ENCODE results near the gene ANXA8. TPM values are rescaled to one million over a fixed set of nuclear protein-coding genes. Genes with fewer than 3 reads are reported as not detected.

The ANXA8 gene
- polyA plus RNA-seq, 1 donor from 2014 or later = not detected

DNA sequence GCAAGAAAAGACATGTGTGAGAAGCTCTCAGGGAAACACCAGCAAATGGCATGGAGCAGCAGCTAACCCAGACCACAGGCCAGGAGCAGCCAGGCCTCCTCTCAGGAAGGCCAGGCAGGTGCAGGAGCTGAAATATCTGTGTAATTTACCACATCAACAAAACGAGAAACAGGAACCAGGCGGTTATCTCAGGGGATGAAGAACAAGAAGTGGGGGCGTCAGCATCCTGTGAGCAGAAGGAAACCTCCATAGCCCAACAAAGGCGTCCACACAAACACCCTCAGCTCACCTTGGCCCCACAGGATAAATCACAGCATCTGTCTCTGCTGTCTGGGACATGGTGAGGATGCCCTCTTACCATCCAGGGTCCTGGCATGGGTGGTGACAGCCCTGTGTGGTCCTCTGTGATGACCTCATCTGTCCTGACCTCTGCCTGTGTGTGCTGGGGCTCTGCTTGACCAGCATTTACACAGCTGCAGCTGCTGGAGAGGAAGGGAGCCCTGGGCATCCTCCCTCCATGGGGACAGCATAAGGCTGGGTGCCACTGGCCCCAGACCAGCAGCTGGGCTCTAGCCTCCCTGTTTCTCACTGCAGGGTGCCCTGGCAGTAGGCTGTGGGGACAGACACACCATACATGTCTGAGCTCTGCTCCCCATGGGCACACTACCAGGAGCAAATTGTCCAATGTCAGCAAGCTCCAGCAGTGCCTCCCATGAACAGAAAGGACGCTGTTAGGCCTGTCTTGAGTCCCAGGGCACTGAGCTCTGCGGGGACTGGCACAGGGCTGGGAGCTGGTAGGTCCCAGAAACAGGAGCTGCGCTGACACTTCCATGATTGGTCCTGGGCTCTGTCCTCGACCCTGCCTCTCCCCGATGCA is 34.6 kb downstream of the ANXA8 start:
- TF ChIP-seq POLR2AphosphoS5 (IDR thresholded peaks at IDR 0.05) (no peak), EP300 (conservative IDR thresholded peaks at IDR 0.05; ENCODE audit: poor library complexity, severe bottlenecking) (no peak), RAD21 (conservative IDR thresholded peaks at IDR 0.05) (no peak), SMC3 (conservative IDR thresholded peaks at IDR 0.05; ENCODE audit: poor library complexity) (no peak)
- TF ChIP-seq, protein P1, sequence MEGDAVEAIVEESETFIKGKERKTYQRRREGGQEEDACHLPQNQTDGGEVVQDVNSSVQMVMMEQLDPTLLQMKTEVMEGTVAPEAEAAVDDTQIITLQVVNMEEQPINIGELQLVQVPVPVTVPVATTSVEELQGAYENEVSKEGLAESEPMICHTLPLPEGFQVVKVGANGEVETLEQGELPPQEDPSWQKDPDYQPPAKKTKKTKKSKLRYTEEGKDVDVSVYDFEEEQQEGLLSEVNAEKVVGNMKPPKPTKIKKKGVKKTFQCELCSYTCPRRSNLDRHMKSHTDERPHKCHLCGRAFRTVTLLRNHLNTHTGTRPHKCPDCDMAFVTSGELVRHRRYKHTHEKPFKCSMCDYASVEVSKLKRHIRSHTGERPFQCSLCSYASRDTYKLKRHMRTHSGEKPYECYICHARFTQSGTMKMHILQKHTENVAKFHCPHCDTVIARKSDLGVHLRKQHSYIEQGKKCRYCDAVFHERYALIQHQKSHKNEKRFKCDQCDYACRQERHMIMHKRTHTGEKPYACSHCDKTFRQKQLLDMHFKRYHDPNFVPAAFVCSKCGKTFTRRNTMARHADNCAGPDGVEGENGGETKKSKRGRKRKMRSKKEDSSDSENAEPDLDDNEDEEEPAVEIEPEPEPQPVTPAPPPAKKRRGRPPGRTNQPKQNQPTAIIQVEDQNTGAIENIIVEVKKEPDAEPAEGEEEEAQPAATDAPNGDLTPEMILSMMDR (IDR thresholded peaks at IDR 0.05; ENCODE audit: poor library complexity, severe bottlenecking) = no peak
- TF ChIP-seq, protein P2, sequence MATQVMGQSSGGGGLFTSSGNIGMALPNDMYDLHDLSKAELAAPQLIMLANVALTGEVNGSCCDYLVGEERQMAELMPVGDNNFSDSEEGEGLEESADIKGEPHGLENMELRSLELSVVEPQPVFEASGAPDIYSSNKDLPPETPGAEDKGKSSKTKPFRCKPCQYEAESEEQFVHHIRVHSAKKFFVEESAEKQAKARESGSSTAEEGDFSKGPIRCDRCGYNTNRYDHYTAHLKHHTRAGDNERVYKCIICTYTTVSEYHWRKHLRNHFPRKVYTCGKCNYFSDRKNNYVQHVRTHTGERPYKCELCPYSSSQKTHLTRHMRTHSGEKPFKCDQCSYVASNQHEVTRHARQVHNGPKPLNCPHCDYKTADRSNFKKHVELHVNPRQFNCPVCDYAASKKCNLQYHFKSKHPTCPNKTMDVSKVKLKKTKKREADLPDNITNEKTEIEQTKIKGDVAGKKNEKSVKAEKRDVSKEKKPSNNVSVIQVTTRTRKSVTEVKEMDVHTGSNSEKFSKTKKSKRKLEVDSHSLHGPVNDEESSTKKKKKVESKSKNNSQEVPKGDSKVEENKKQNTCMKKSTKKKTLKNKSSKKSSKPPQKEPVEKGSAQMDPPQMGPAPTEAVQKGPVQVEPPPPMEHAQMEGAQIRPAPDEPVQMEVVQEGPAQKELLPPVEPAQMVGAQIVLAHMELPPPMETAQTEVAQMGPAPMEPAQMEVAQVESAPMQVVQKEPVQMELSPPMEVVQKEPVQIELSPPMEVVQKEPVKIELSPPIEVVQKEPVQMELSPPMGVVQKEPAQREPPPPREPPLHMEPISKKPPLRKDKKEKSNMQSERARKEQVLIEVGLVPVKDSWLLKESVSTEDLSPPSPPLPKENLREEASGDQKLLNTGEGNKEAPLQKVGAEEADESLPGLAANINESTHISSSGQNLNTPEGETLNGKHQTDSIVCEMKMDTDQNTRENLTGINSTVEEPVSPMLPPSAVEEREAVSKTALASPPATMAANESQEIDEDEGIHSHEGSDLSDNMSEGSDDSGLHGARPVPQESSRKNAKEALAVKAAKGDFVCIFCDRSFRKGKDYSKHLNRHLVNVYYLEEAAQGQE (IDR thresholded peaks at IDR 0.05; ENCODE audit: borderline replicate concordance) = no peak
- H3K4me2 ChIP-seq (ENCODE audit: low read length) = no peak overlapping the region
- H3F3A ChIP-seq (ENCODE audit: insufficient read depth, low read length, poor library complexity, severe bottlenecking) = no peaks in the 10 kb centered on the region
- no peaks in the 10 kb centered on the region for H3K27me3 ChIP-seq (ENCODE audit: insufficient read depth, low read depth, low read length)
- H3K27ac ChIP-seq (ENCODE audit: low read length) = no peak overlapping the region
- H4K20me1 ChIP-seq (ENCODE audit: insufficient read depth) = no peaks in the 10 kb centered on the region
- no peaks in the 10 kb centered on the region for H3K36me3 ChIP-seq (ENCODE audit: insufficient read depth, low read length)
- H3K9me2 ChIP-seq (ENCODE audit: insufficient read depth, low read length) = no peaks in the 10 kb centered on the region
- no peak overlapping the region for H2AFZ ChIP-seq (ENCODE audit: low read depth, low read length)
- H3K79me2 ChIP-seq (replicated peaks; ENCODE audit: insufficient read depth, low read length) = no peaks in the 10 kb centered on the region
- no peaks in the 10 kb centered on the region for H3K9me3 ChIP-seq (ENCODE audit: low read length)
- no peak overlapping the region for H3K4me3 ChIP-seq (ENCODE audit: low read length)
- no peak overlapping the region for H3K9ac ChIP-seq (ENCODE audit: low read length)

DNA sequence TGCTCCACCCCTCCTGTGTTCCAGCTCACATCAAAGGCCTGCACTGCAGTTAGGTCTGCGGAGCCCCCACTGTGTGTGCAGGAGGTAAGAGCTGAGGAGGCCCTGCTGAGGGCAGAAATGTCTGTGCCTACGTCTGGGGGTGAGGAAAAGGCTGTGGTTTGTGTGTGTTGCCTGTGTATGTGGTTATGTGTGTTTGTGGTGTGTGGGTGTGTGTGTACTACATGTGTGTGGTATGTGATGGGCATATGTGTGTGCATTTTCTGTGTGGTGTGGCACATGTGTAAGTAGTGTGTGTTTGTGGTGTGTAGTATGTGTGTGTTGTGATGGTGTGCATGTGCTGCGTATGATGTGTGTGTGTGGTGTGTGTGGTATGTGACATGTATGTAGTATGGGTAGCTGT is 36.2 kb downstream of the ANXA8 start:
- TF ChIP-seq, protein P2 (IDR thresholded peaks at IDR 0.05; ENCODE audit: borderline replicate concordance) = no peak
- no peak for TF ChIP-seq TAF1 (IDR thresholded peaks at IDR 0.05; ENCODE audit: low read depth)
- TF ChIP-seq SMC3 (conservative IDR thresholded peaks at IDR 0.05; ENCODE audit: poor library complexity) = no peak
- TF ChIP-seq EZH2 (IDR thresholded peaks at IDR 0.05; ENCODE audit: borderline replicate concordance, insufficient read depth, low read length, poor library complexity, severe bottlenecking) = no peak
- no peak for TF ChIP-seq RAD21 (conservative IDR thresholded peaks at IDR 0.05)
- TF ChIP-seq, protein P1 (IDR thresholded peaks at IDR 0.05; ENCODE audit: poor library complexity, severe bottlenecking) = no peak
- TF ChIP-seq MXI1 (conservative IDR thresholded peaks at IDR 0.05; ENCODE audit: poor library complexity, severe bottlenecking) = no peak
- TF ChIP-seq POLR2AphosphoS5 (IDR thresholded peaks at IDR 0.05) = no peak
- no peak for TF ChIP-seq EP300 (conservative IDR thresholded peaks at IDR 0.05; ENCODE audit: poor library complexity, severe bottlenecking)
- Histone ChIP-seq H3K4me3 (ENCODE audit: low read length) (no peak overlapping the region), H3K27me3 (ENCODE audit: insufficient read depth, low read depth, low read length) (no peaks in the 10 kb centered on the region), H3F3A (ENCODE audit: insufficient read depth, low read length, poor library complexity, severe bottlenecking) (no peaks in the 10 kb centered on the region), H3K36me3 (ENCODE audit: insufficient read depth, low read length) (no peaks in the 10 kb centered on the region), H4K20me1 (ENCODE audit: insufficient read depth) (no peaks in the 10 kb centered on the region), H3K9me2 (ENCODE audit: insufficient read depth, low read length) (no peaks in the 10 kb centered on the region), H2AFZ (ENCODE audit: low read depth, low read length) (no peak overlapping the region), H3K4me2 (ENCODE audit: low read length) (no peak overlapping the region), H3K9me3 (ENCODE audit: low read length) (no peaks in the 10 kb centered on the region), H3K27ac (ENCODE audit: low read length) (no peak overlapping the region), H3K79me2 (replicated peaks; ENCODE audit: insufficient read depth, low read length) (no peaks in the 10 kb centered on the region), H3K9ac (ENCODE audit: low read length) (no peak overlapping the region)

Measured in neural cell (in vitro differentiated cells).